GM19463 (cell line): ENCODE data around the gene PLXND1.
"Not testable (repeated sequence)": the region's sequence is repeated elsewhere in the genome, so short reads cannot be mapped to it uniquely, and the experiment has no call there.

Experiments used
- ATAC-seq: cut with Tn5 transposase; IDR thresholded peaks from one replicate; pipeline ENCODE4 v1.9.1; 2021; ENCODE audit warnings: mild to moderate bottlenecking, moderate library complexity; ENCODE audit not compliant: unreplicated experiment

PLXND1 gene

DNA sequence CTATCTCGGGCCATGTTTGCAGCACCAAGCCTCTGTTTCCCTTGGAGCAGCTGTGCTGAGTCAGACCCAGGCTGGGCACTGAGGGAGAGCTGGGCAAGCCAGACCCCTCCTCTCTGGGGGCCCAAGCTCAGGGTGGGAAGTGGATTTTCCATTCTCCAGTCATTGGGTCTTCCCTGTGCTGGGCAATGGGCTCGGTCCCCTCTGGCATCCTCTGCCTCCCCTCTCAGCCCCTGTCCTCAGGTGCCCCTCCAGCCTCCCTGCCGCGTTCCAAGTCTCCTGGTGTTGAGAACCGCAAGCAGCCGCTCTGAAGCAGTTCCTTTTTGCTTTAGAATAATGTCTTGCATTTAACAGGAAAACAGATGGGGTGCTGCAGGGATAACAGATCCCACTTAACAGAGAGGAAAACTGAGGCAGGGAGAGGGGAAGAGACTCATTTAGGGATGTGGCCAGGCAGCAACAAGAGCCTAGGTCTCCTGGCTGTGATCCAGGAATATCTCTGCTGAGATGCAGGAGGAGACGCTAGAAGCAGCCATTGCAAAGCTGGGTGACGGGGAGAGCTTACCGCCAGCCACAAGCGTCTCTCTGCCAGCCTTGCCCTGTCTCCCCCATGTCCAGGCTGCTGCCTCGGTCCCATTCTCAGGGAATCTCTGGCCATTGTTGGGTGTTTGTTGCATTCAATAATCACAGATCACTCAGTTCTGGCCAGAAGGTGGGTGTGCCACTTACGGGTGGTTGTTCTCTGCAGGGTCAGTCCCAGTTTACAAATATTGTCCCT, 76.9 kb downstream of the PLXND1 start:
- ATAC-seq, result no peak

DNA sequence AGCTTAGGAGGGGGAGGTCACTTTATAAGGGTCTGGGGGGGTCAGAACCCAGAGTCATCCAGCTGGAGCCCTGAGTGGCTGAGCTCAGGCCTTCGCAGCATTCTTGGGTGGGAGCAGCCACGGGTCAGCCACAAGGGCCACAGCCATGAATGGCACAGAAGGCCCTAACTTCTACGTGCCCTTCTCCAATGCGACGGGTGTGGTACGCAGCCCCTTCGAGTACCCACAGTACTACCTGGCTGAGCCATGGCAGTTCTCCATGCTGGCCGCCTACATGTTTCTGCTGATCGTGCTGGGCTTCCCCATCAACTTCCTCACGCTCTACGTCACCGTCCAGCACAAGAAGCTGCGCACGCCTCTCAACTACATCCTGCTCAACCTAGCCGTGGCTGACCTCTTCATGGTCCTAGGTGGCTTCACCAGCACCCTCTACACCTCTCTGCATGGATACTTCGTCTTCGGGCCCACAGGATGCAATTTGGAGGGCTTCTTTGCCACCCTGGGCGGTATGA, 77.8 kb downstream of the PLXND1 start, which contains the start of gene RHO:
Gene RHO (plus strand): TSS at position 51 of the 512 bp plus-strand sequence. CDS start 95 bp downstream, at position 146.
- no peak for ATAC-seq

DNA sequence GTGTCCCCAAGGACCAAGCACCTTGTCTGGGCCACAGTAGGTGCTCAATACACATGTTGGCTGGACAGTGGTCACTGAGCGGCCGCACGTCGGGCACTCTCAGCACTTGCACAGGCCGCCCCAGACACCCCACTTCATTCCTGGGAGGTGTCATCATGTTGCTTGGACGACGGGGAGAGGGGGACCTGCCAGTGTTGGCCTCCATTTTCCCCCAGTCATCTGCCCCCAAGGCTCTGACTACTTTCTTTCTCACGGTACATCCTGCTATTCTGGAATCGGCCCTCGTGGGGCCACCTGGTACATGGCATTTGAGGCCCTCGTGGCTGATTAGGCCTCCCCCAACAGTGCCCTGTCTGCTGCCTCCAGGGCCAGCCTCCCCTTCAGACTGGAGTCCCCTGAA, 79.2 kb downstream of the PLXND1 start:
- no peak for ATAC-seq

DNA sequence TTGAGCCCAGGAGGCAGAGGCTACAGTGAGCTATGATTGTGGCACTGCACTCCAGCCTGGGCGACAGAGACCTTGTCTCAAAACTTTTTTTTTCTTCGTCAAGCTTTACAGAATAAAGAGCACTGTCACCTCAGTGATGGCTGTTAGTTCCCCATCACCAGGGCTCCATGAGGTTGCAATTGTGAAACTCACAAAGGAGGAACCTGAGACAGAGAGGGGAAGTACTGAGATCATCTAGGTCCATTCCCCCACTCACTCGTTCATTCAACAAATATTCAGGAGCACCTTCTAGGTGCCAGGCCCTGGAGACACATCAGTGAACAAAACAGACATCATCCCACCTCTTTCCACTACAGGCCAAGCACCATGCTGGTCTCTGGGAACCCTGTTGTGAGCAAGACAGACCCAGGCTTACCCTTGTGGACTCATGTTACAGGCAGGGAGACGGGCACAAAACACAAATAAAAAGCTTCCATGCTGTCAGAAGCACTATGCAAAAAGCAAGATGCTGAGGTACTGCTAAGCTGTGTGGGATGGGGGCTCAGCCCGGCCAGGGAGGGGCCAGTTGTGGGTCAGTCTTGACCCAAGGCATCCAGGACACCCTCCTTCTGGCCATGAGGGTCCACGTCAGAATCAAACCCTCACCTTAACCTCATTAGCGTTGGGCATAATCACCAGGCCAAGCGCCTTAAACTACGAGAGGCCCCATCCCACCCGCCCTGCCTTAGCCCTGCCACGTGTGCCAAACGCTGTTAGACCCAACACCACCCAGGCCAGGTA, 80.2 kb downstream of the PLXND1 start:
- ATAC-seq, result peak; percentile 95

DNA sequence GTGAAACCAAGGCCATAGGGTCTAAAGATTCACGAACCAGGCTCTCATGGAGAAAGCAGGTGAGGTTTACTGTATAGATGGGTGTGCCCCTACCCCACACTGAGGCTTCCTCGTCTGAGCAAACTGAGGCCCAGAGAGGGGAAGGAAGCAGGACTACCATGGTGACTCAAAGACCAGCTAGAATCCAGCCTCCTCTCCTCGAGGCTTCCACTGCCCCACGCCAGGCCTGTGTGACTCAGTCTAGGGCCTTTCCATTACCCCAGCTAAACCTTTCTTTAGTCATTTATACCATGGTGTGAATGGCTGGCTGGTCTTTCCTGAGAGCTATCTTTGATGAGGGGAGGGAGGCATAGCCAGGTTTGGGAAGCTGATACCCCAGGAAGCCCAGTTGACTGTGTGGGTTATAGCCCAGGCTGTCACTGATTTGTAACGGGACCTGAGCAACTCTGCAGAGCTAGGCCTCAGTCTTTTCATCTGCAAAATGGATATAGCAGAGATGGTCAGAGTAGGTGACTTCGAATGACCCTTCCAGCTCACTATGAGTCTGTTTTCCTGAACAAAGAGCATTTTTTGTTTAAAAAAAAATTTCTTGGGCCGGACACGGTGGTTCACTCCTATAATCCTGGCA, 81.0 kb downstream of the PLXND1 start:
- ATAC-seq, result no peak

DNA sequence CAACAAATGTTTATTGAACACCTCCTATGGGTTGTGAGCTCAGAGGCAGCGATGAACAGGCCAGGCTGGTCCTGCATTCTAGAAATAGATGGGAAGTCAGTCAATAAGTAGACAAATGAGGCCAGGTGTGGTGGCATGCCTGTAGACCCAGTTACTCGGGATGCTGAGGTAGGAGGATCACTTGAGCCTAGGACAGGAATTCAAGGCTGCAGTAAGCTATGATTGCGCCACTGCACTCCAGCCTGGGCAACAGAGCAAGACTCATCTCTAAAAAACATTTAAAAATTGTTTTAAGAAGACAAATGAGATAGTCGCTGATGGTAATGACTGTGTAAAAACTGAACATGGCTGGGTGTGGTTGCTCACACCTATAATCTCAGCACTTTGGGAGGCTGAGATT, 82.4 kb downstream of the PLXND1 start:
- ATAC-seq, result no peak

DNA sequence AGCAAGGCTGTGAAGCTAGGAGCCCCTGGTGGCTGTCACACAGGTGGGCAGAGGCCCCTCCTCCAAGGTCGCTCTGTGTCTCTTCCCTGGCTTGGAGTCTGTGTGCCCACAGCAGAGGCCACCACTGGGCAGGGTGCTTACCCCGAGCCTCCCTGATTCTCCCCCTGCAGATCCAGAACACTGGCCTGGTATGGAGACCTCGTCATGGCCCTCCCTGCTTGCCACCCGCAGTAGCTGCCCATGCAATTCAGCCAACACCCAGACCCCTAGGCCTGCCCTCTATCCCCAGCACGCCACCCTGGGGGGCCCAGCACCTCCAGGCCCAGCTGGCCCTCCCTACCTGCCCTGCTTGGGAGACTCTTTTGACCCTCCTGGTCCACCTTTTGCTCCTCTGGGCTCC, 83.5 kb downstream of the PLXND1 start:
- no peak for ATAC-seq

DNA sequence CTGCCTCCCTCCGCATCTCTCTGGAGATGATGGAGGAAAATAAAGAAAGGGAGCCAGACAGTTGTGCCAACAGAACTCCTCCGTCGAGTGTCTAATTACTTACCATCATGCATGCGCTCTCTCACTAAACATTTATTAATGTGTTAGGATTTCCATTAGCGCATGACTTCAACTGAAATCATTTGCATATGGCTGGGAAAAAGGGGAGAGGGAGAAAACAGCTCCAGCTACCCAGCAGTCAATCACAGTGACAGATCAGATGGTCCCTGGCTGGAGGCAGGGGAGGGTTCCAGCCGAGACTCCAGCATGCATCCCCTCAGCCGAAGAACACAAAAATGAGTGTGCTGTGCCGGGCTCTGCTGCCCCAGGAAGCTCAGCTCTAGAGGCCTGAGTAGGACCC, 84.9 kb downstream of the PLXND1 start:
- ATAC-seq, result no peak

DNA sequence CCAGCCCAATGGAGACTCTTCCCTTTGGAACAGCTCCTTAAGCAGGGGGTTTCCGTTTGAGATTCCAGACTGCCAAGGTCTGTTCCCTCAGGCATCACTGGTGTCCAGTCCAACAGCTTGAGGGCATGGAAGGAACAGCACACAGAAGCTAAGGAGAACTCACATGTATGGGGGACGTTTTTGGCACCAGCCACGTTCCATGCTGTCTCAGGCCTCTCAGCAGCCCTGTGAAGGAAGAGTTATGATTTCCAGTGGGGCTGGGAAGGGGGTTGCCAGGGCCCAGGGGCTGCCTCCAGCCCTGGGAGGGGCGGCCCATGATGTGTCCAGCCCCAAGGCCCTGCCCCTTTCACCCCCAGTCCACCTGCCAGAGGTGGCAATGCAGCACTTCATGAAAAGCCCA, 85.5 kb downstream of the PLXND1 start:
- no peak for ATAC-seq

DNA sequence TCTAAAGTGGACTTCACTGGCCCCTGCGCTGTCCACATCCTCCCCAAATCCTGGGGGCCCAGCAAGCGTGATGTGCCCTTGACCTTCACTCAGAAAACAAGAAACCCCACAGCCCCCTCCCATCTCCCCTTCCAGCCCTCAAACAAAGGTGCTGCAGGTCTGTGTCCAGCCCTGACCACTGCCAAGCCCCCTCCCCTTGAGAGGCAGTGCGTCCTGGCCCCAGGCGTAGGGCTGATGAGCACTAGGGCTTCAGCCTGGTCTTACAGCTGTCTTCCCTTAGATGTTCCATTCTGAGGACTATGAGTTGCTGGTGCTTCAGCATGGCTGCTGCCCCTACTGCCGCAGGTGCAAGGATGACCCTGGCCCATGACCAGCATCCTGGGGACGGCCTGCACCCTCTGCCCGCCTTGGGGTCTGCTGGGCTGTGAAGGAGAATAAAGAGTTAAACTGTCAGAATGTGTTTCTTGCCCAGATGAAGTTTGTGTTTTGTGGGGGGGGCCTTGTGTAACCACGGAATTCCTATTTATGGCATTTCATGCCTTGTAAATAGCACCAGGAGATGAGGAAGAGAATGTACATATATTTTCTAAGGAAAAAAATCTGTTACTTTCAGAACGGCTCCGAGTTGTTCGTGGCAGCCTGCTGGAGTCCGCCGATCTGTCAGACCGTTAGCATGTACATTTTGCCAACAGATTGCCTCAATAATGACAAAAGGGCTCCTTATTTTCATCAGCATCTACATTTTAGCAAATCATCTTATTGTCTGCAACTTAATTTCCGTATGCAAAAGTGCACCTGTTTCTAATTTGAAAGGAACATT, 86.4 kb downstream of the PLXND1 start:
- ATAC-seq, result no peak

DNA sequence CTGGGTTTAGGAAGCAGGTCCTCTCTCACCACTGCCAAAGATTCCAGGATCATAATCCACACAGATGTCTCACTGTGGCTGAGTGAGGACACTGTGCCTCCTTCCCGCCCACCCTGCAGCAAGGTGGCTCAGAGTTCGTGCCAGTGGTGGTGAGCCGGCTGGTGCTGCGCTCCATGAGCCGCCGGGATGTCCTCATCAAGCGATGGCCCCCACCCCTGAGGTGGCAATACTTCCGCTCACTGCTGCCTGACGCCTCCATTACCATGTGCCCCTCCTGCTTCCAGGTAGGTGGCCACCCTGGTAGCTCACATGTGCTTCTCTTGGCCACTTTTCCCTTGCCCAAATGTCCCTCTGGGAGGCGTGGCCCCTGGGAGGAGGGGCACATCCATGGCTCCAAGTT, 87.0 kb downstream of the PLXND1 start:
- no peak for ATAC-seq

DNA sequence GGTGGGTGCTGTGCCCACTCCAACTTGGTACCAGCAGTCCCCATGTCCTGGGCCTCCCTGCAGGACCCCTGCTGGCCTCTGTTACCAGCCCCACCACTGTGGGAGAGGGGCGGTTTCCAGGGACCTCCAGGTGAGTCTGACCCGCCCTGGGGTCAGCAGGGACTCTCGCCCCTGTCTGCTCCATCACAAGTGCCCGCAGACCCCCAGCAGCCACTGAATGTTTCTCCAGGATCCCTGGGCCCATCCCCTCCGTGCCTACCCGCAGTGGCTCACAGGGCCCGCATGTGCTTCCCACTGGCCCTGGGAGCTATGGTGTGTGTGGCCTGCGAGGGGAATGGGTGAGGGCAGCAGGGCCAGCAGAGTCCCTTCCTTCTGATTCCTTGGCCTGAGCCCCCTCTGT, 87.9 kb downstream of the PLXND1 start:
- ATAC-seq, result no peak

DNA sequence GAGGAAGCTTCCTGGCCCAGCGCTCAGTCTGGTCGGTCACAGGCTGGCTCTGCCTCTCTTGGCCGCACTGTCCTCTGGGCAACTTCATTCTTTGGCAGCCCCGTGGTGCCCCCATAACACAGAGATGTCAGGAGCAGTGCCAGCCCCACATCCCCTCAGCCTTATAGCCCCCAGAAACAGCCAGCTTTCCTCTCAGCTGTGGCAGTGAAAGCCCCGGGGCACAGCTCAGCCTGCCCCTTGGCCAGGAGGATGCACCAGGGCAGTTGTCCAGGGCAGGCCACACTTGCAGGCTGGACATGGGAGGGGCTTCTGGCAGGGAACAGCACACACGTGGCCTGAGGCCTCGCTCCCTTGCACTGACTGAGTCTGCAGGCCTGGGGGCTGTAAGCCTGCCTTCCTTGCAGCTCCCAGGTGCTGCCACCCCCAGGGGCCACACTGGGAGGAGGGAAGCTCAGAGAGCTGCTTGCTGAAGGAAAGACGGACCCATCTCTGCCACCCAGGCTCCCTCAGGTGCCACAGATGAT, 88.4 kb downstream of the PLXND1 start:
- ATAC-seq, result no peak

DNA sequence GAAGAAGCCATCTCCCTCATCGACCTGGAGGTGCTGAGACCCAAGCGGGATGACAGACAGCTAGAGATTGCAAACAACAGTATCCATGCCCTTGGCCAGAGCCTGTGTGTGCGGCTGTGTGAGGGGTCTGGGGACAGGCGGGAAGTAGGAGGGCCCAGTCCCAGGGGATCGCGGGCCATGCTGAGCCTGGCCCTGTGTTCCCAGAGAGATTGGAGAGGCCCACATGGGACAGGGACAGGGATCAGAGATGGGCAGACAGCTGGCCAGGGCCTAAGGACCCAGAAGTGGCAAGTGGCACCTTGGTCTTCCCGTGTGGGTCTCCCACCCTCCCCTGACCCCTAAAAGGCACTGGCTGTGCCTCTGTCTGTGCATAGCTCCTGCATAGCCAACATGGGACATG, 89.0 kb downstream of the PLXND1 start:
- ATAC-seq, result no peak

DNA sequence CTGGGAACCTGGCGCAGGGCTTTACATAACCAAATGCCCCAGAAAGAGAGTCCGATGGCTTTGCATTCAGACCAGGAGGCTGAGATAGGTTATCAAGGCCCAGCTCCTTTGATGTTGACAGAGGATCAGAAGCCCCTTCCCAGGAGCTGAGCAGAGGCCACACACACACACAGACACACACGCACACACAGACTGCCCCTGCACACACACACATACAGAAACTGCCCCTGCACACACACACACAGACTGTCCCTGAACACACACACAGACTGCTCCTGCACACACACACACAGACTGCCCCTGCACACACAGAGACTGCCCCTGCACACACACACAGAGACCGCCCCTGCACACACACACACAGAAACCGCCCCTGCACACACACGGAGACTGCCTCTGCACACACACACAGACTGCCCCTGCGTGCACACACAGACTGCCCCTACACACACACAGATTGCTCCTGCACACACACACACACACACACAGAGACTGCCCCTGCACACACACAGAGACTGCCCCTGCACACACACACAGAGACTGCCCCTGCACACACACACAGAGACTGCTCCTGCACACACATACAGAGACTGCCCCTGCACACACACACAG, 90.5 kb downstream of the PLXND1 start:
- not testable (repeated sequence) for ATAC-seq

DNA sequence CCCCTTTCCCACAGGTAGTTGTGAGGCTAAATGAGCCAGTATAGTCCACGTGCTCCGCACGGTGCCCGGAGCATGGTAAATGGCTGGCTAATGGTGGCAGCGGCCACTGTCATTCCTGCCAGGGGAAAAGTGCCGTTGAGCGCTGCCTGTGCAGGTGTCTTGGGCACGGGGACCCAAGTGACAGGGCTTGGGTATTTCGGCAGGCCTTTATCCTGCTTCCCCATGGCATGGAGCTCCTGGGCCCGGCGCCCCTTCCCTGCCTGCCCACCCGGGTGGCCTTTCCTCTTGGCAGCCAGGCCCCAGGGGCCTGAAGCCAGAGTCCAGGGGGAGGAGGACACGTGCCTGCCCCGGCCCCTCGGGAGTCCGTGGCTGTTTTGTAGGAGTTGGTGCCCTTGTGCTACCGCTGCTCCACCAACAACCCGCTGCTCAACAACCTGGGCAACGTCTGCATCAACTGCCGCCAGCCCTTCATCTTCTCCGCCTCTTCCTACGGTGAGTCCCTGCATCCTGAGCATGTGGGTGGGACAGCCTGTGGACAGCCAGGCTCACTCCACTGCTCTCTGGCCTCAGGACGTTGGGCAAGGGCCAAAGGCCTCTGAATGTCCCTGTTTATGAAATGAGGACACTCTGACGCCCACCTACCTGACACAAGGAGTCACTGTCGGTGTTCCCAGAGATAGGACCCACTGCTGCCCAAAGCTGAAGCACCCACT, 91.2 kb downstream of the PLXND1 start:
- not testable (repeated sequence) for ATAC-seq

DNA sequence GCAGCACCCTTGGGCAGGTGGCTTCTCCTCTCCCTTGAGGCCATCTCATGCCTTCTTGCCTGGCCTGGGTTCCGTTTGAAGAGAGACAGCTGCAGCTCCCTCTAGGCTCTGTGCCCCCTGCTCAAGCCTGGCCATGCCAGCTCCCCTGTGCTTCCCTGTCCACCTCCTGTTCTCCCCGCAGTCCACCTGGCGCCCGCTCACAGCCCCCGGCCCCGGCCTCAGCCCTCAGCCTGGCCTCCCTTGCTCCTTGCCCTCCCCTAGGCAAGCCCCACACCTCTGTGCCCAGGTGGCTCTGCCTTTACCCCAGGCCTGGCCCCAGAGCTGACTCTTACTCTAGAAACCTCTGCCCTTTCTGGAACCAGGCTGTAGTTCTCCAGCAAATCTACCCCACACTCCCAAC, 91.9 kb downstream of the PLXND1 start:
- ATAC-seq, result no peak

DNA sequence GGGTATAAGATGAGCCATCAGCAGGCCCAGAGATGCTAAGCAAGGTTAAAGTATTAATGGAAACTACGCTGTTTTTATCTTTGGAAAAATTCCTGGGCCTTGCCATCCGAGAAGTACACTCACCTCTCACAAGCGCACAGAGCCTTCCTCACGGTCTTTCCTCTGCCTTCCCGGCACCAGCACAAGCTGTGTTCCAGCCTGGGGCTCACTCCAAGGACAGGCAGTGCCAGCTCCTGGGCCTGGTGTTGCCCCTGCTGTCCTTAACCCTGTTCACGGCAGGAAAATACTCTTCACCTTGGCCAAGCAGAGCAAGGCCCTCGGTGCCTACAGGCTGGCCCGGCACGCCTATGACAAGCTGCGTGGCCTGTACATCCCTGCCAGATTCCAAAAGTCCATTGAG, 92.4 kb downstream of the PLXND1 start:
- ATAC-seq, result no peak

DNA sequence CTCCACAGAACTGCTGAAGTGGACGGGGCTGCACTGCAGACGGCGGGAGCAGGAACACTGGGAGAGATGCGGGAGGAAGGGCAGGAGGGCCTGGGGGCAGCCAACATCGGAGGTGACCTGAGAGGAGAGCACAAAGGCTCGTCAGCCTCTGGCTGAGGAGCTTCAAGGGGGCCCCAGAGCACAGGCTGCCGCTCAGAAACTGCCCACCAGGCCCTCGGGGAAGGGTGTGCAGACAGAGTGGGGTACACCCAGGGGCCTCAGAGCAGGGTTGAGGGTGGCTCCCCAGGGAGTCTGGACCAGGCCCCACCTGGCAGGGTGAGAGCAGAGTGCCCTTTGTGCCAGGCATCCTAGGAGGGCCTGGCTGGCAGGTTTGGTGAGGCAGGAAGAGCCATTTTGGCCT, 92.8 kb downstream of the PLXND1 start:
- no peak for ATAC-seq
